Colon (tissue), 2 donors: ENCODE results near the gene KCNQ1.

ENCODE experiments used
- FAIRE-seq: peaks from 2 replicates; lab custom pipeline; 2012; peaks lifted over from hg19 to GRCh38; lab: Jason Lieb, UNC
- donor health status: control.
- donor health status: control.

The KCNQ1 gene

GRCh38 chr11:2862395-2863275 lies 417.8 kb downstream of the KCNQ1 start:
- FAIRE-seq: no peak

- FAIRE-seq: no peak
Measured at GRCh38 chr11:2863276-2863618, 418.4 kb downstream of the KCNQ1 start.

- FAIRE-seq: no peak
Measured at GRCh38 chr11:2864901-2865300, 420.1 kb downstream of the KCNQ1 start.

GRCh38 chr11:2865922-2866577 lies 421.2 kb downstream of the KCNQ1 start:
- FAIRE-seq: no peak

- FAIRE-seq: no peak
Measured at GRCh38 chr11:2867142-2867541, 422.3 kb downstream of the KCNQ1 start.

- no peak for FAIRE-seq
Measured at GRCh38 chr11:2867722-2868505, 423.1 kb downstream of the KCNQ1 start.

GRCh38 chr11:2868506-2869133 lies 423.8 kb downstream of the KCNQ1 start:
- no peak for FAIRE-seq

- FAIRE-seq: no peak
Measured at GRCh38 chr11:2869134-2869526, 424.3 kb downstream of the KCNQ1 start.

- FAIRE-seq: no peak
Measured at GRCh38 chr11:2869561-2870427, 425.0 kb downstream of the KCNQ1 start.

GRCh38 chr11:2870460-2870859 lies 425.7 kb downstream of the KCNQ1 start:
- FAIRE-seq: no peak

GRCh38 chr11:2870969-2871680 lies 426.3 kb downstream of the KCNQ1 start:
- no peak for FAIRE-seq

GRCh38 chr11:2874963-2875362 lies 430.2 kb downstream of the KCNQ1 start:
- FAIRE-seq: no peak

GRCh38 chr11:2877474-2877873 lies 432.7 kb downstream of the KCNQ1 start:
- no peak for FAIRE-seq

GRCh38 chr11:2878782-2879181 lies 434.0 kb downstream of the KCNQ1 start:
- FAIRE-seq: no peak

- FAIRE-seq: no peak
Measured at GRCh38 chr11:2880646-2881045, 435.8 kb downstream of the KCNQ1 start.

GRCh38 chr11:2881076-2881980 lies 436.5 kb downstream of the KCNQ1 start:
- no peak for FAIRE-seq

GRCh38 chr11:2881981-2882375 lies 437.2 kb downstream of the KCNQ1 start:
- FAIRE-seq: no peak

- FAIRE-seq: no peak
Measured at GRCh38 chr11:2882396-2883110, 437.7 kb downstream of the KCNQ1 start.

GRCh38 chr11:2883640-2883978 lies 438.8 kb downstream of the KCNQ1 start:
- FAIRE-seq: no peak
